Activated naive CD4-positive, alpha-beta T cell treated with anti-CD3 and anti-CD28 coated beads, Interleukin-2, amount 50 U/mL, for 24 hours (primary cell): Measurements from ENCODE around the gene EMC7.
A peak's percentile ranks its signal among the peaks of the same experiment; 100 is the strongest.

Experiments used
- H3K27ac Mint-ChIP-seq: one replicate; pipeline ENCODE4 v1.8.0; 2021; ENCODE audit warnings: mild to moderate bottlenecking, mixed read lengths
- H3K27me3 Mint-ChIP-seq: one replicate; pipeline ENCODE4 v1.8.0; 2021; ENCODE audit warnings: mixed read lengths
- H3K36me3 Mint-ChIP-seq: one replicate; pipeline ENCODE4 v1.8.0; 2021; ENCODE audit warnings: mixed read lengths
- H3K4me1 Mint-ChIP-seq: one replicate; pipeline ENCODE4 v1.8.0; 2021; ENCODE audit warnings: mixed read lengths
- H3K4me3 Mint-ChIP-seq: one replicate; pipeline ENCODE4 v1.8.0; 2021; ENCODE audit warnings: mild to moderate bottlenecking, mixed read lengths
- H3K9me3 Mint-ChIP-seq: one replicate; pipeline ENCODE4 v1.8.0; 2021; ENCODE audit warnings: mixed read lengths

EMC7 gene

GRCh38 chr15:34109797-34110663 is 8.4 kb upstream of the EMC7 start:
- Mint-ChIP-seq H3K27ac (no peak overlapping the region), H3K27me3 (no peaks in the 10 kb centered on the region), H3K9me3 (peaks cover 3% of the 10 kb centered on the region), H3K4me1 (no peaks in the 10 kb centered on the region), H3K4me3 (no peak overlapping the region), H3K36me3 (peaks cover 3% of the 10 kb centered on the region)

DNA sequence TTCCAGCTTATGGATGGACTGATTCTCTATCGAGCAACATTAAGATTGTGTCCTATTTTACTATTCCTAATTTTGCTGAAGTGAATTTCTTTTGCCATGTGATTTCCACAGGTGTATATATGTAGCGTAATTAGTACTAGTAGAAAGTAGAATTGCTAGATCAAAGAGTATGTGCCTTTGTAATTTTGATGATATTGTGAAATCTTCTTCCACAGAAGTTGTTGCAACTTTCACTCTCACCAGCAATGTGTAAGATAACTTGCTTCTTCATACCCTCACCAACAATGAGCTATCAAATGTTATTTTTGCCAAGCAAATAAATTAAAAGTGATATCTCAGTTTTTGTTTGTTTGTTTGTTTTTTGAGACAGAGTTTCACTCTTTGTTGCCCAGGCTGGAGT is 5.7 kb upstream of the EMC7 start:
- H3K4me3 Mint-ChIP-seq, result no peak overlapping the region
- peaks cover 9% of the 10 kb centered on the region for H3K4me1 Mint-ChIP-seq
- no peak overlapping the region for H3K27ac Mint-ChIP-seq
- no peaks in the 10 kb centered on the region for H3K27me3 Mint-ChIP-seq
- H3K36me3 Mint-ChIP-seq, result peaks cover 16% of the 10 kb centered on the region
- H3K9me3 Mint-ChIP-seq, result peaks cover 3% of the 10 kb centered on the region

GRCh38 chr15:34106423-34106822 is 4.8 kb upstream of the EMC7 start:
- peaks cover 3% of the 10 kb centered on the region for H3K9me3 Mint-ChIP-seq
- no peaks in the 10 kb centered on the region for H3K27me3 Mint-ChIP-seq
- H3K27ac Mint-ChIP-seq, result no peak overlapping the region
- H3K4me1 Mint-ChIP-seq, result peaks cover 17% of the 10 kb centered on the region
- no peak overlapping the region for H3K4me3 Mint-ChIP-seq
- peaks cover 19% of the 10 kb centered on the region for H3K36me3 Mint-ChIP-seq

GRCh38 chr15:34102175-34102925 is 688 bp upstream of the EMC7 start:
- Mint-ChIP-seq H3K27ac (peak overlapping the region; percentile 98), H3K4me3 (peak overlapping the region; percentile 99), H3K9me3 (peaks cover 3% of the 10 kb centered on the region), H3K36me3 (peaks cover 19% of the 10 kb centered on the region), H3K27me3 (no peaks in the 10 kb centered on the region), H3K4me1 (peaks cover 40% of the 10 kb centered on the region)

DNA sequence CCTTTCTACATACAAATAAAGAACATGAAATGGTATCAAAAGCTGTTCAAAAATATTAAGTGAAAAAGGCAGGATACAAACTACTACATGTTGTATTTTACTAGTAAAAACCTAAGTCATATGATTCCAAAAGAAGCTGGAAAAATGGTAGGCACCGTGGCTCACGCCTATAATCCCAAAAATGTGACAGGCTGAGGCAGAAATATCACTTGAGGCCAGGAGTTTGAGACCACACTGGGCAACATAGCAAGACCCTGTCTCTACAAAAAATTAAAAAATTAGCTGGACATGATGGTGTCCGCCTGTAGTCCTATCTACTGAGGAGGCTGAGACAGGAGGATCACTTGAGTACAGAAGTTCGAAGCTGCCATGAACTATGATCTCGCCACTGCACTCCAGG is 1.7 kb downstream of the EMC7 start:
- Mint-ChIP-seq H3K9me3 (no peaks in the 10 kb centered on the region), H3K27me3 (no peaks in the 10 kb centered on the region), H3K4me3 (peak overlapping the region; percentile 99), H3K27ac (no peak overlapping the region), H3K4me1 (peaks cover 49% of the 10 kb centered on the region), H3K36me3 (peaks cover 18% of the 10 kb centered on the region)

- peaks cover 4% of the 10 kb centered on the region for H3K4me1 Mint-ChIP-seq
- no peak overlapping the region for H3K27ac Mint-ChIP-seq
- peaks cover 10% of the 10 kb centered on the region for H3K36me3 Mint-ChIP-seq
- H3K9me3 Mint-ChIP-seq, result no peaks in the 10 kb centered on the region
- H3K27me3 Mint-ChIP-seq, result no peaks in the 10 kb centered on the region
- no peak overlapping the region for H3K4me3 Mint-ChIP-seq
Observed at GRCh38 chr15:34085746-34086145, 15.9 kb downstream of the EMC7 start.

- no peaks in the 10 kb centered on the region for H3K27me3 Mint-ChIP-seq
- H3K36me3 Mint-ChIP-seq, result peaks cover 8% of the 10 kb centered on the region
- H3K27ac Mint-ChIP-seq, result no peak overlapping the region
- no peak overlapping the region for H3K4me3 Mint-ChIP-seq
- H3K9me3 Mint-ChIP-seq, result no peaks in the 10 kb centered on the region
- H3K4me1 Mint-ChIP-seq, result no peaks in the 10 kb centered on the region
Observed at GRCh38 chr15:34084086-34084485, 17.6 kb downstream of the EMC7 start.

DNA sequence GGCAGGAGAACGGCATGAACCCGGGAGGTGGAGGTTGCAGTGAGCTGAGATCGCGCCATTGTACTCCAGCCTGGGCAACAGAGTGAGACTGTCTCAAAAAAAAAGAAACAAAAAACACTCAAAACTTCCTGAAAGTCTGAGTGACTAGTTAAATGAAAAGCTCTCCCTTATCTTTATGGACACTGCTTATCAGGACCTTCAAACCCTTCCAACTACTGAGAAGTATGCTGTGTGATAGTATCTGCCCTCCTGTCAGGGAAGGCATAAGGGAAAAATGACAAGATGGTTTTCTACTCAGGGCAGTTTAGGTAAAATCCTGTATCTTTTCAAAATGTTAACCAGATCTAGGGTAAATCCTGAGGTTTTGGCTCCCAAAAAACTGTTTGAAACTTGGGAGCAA is 21.8 kb downstream of the EMC7 start:
- Mint-ChIP-seq H3K9me3 (no peaks in the 10 kb centered on the region), H3K27ac (no peak overlapping the region), H3K27me3 (no peaks in the 10 kb centered on the region), H3K36me3 (peaks cover 6% of the 10 kb centered on the region), H3K4me3 (no peak overlapping the region), H3K4me1 (no peaks in the 10 kb centered on the region)

DNA sequence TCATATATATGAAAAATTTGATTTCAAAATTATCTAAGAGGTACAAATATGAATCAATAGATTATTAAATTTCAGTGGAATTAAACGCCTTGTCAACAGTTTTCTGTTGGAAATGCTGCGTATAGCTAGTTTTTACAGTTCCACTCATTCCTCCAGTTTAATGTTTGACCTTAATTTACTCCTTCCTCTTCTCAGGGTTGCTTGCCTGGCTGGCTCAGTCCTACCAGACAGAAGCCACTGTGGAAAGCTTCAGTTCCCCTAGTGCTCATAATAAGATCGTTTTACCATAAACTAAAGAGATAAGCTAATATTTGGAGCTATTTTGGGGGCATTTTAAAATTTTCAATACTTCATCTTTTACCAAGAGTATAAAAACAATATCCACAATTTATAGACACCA is 22.8 kb downstream of the EMC7 start:
- H3K27me3 Mint-ChIP-seq, result no peaks in the 10 kb centered on the region
- no peak overlapping the region for H3K27ac Mint-ChIP-seq
- no peak overlapping the region for H3K4me3 Mint-ChIP-seq

DNA sequence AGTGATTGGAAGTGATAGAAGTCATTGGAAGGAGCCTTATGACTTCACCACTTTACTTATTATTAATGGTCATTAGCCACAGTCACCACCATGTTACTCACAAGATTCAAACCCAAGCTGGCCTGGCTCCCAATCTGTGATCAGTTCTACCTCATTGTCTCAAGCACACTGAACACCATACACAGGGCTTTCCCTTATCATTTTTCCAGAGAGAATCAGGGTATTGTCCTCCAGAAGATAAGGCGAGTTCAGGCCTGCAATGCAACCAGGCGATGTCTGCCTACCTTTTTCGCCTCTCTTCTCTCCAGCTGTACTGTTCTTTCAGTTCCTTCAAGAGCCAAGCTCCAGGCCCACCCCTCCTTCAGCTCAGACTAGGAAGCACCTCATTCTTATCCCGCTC is 24.9 kb downstream of the EMC7 start:
- H3K27ac Mint-ChIP-seq, result no peak overlapping the region
- H3K9me3 Mint-ChIP-seq, result no peaks in the 10 kb centered on the region
- H3K27me3 Mint-ChIP-seq, result no peaks in the 10 kb centered on the region
- H3K4me3 Mint-ChIP-seq, result no peak overlapping the region
- H3K4me1 Mint-ChIP-seq, result no peaks in the 10 kb centered on the region
- peaks cover 6% of the 10 kb centered on the region for H3K36me3 Mint-ChIP-seq

More for the DNA sequence above, 22.8 kb downstream of the EMC7 start:
- peaks cover 8% of the 10 kb centered on the region for H3K36me3 Mint-ChIP-seq
- H3K9me3 Mint-ChIP-seq, result no peaks in the 10 kb centered on the region
- no peaks in the 10 kb centered on the region for H3K4me1 Mint-ChIP-seq

DNA sequence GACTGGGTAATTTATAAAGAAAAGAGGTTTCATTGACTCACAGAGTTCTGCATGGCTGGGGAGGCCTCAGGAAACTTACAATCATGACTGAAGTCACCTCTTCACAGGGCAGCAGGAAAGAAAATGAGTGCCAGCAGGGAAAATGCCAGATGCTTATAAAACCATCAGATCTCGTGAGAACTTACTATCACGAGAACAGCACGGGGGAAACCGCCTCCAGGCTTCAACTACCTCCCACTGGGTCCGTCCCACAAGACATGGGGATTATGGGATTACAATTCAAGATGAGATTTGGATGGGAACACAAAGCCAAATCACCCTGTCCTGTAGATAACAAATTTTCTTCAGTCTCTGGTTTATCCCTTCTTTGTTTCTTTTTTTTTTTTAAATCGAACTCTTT is 31.7 kb downstream of the EMC7 start:
- peaks cover 2% of the 10 kb centered on the region for H3K36me3 Mint-ChIP-seq
- H3K4me1 Mint-ChIP-seq, result no peaks in the 10 kb centered on the region
- H3K27ac Mint-ChIP-seq, result no peak overlapping the region
- no peaks in the 10 kb centered on the region for H3K9me3 Mint-ChIP-seq
- H3K27me3 Mint-ChIP-seq, result no peaks in the 10 kb centered on the region
- H3K4me3 Mint-ChIP-seq, result no peak overlapping the region

DNA sequence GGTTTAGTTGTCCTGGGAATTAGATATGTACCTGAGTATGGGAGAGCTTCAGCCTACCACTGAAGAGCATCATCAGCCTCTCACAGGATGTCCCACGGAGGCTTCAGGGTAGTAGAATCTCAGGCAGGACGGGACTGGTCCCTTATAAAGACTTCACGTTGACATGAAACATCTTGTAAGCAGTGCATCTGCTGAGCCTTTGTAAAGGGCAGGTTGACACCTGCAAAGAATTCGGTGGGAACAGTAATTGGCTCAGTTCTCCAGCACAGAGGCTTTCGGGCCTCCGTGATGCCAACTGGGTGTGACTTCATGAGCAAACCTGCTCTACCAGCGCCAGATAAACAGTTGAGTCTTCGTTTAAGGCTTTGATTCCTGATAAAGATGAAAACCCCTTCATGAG is 35.7 kb downstream of the EMC7 start:
- H3K27ac Mint-ChIP-seq, result no peak overlapping the region

GRCh38 chr15:34065261-34065660 is 36.4 kb downstream of the EMC7 start:
- no peaks in the 10 kb centered on the region for H3K36me3 Mint-ChIP-seq
- no peak overlapping the region for H3K4me3 Mint-ChIP-seq
- no peaks in the 10 kb centered on the region for H3K9me3 Mint-ChIP-seq
- H3K4me1 Mint-ChIP-seq, result peaks cover 4% of the 10 kb centered on the region
- H3K27ac Mint-ChIP-seq, result no peak overlapping the region
- no peaks in the 10 kb centered on the region for H3K27me3 Mint-ChIP-seq

More for the DNA sequence above, 35.7 kb downstream of the EMC7 start:
- H3K4me3 Mint-ChIP-seq, result no peak overlapping the region
- no peaks in the 10 kb centered on the region for H3K36me3 Mint-ChIP-seq
- H3K4me1 Mint-ChIP-seq, result peaks cover 4% of the 10 kb centered on the region
- H3K9me3 Mint-ChIP-seq, result no peaks in the 10 kb centered on the region
- no peaks in the 10 kb centered on the region for H3K27me3 Mint-ChIP-seq

DNA sequence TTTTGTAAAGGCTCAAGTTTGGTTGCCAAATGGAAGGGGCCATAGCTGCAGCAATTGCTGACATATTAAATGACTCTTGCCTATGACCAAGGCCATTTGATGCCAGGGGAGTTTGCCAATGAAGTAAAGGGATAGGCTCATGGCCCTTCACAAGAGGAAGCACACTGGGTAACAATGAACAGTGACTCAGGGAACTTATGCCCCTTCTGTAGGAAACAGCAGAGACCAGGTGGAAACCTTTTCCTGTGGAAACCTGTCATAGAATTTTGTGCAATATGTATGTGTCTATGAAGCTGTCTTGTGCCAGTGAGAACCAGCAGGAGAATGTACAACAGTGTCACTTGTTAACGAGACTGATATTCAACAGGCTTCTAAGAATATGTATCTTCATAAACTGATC is 37.2 kb downstream of the EMC7 start:
- no peak overlapping the region for H3K27ac Mint-ChIP-seq
- peaks cover 4% of the 10 kb centered on the region for H3K4me1 Mint-ChIP-seq

GRCh38 chr15:34059946-34060345 is 41.7 kb downstream of the EMC7 start:
- no peaks in the 10 kb centered on the region for H3K9me3 Mint-ChIP-seq
- H3K27ac Mint-ChIP-seq, result no peak overlapping the region
- H3K36me3 Mint-ChIP-seq, result no peaks in the 10 kb centered on the region
- H3K4me3 Mint-ChIP-seq, result no peak overlapping the region
- H3K4me1 Mint-ChIP-seq, result peaks cover 4% of the 10 kb centered on the region
- no peaks in the 10 kb centered on the region for H3K27me3 Mint-ChIP-seq

More for the DNA sequence above, 37.2 kb downstream of the EMC7 start:
- Mint-ChIP-seq H3K36me3 (no peaks in the 10 kb centered on the region), H3K4me3 (no peak overlapping the region), H3K9me3 (no peaks in the 10 kb centered on the region), H3K27me3 (no peaks in the 10 kb centered on the region)

GRCh38 chr15:34059476-34059875 is 42.2 kb downstream of the EMC7 start:
- no peaks in the 10 kb centered on the region for H3K27me3 Mint-ChIP-seq
- H3K4me1 Mint-ChIP-seq, result peaks cover 4% of the 10 kb centered on the region
- H3K36me3 Mint-ChIP-seq, result no peaks in the 10 kb centered on the region
- no peak overlapping the region for H3K27ac Mint-ChIP-seq
- H3K9me3 Mint-ChIP-seq, result no peaks in the 10 kb centered on the region
- no peak overlapping the region for H3K4me3 Mint-ChIP-seq
